ENCODE data around the gene USP44. TPM values are rescaled to one million over a fixed set of nuclear protein-coding genes. Genes with fewer than 3 reads are reported as not detected.

Gene USP44
- total and polyA plus RNA-seq, 2 of the 13 experiments (the other 11 are each of a cell fraction or from before 2014, with no cell fraction given): 0.05 to 0.07 TPM

DNA sequence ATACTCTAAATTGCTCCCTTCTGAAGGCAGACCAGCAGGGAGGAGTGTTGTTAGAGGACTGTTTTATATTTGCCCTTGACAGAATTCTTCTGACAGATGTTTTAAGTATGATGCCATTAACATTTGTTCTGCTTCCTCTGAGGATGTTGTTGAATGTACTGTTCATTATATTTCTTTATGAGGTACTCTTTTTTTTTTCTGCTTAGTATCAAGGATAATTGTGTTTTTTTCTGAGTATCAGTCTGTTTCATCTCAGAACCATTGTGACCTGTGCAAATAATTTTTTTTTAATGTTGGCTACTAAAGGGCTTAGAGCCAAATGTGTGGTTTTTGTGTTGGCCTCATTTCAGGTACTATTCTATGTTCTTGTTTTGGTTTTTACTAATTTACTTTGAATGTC is 66.8 kb downstream of the USP44 start:
- ATAC-seq (no peak), DNase-seq (ENCODE audit: low spot score) (no peak), FAIRE-seq (no peak)
- in situ Hi-C loops (cut with HindIII; ENCODE audit: extremely low pct_ligation_motif_present, low pct_unique_long_range_greater_than_20kb): no loop called here
- ChIA-PET CTCF (ENCODE audit: low intra/inter-chr PET ratio, low total read pairs) (no interaction called here), POLR2A (no interaction called here)
- Histone ChIP-seq H3K9ac (ENCODE audit: insufficient read depth, low read depth, low read length) (no peak overlapping the region), H3K9me3 (ENCODE audit: low read length) (no peaks in the 10 kb centered on the region), H4K20me1 (ENCODE audit: insufficient read depth, low read length) (peaks cover 3% of the 10 kb centered on the region; the same call in 1 of the 2 replicates), H3K27me3 (ENCODE audit: control insufficient read depth in 1 of 2, insufficient read depth in 2 of 2, low read length in 2 of 2) (no peaks in the 10 kb centered on the region), H3K4me2 (ENCODE audit: low read depth, low read length) (no peak overlapping the region), H3K4me1 (ENCODE audit: insufficient read depth, low read length) (peaks cover 7% of the 10 kb centered on the region; the same call in 1 of the 2 replicates), H3K79me2 (ENCODE audit: insufficient read depth, low read length) (peaks cover 37% of the 10 kb centered on the region), H3K36me3 (replicated peaks in 1 of 2; ENCODE audit: control insufficient read depth in 1 of 2, insufficient read depth in 2 of 2, low read length in 2 of 2) (peaks cover 3 to 56% of the 10 kb centered on the region in 2 experiments), H3K4me3 (replicated peaks in 1 of 3; ENCODE audit: insufficient read depth in 1 of 3, low read depth in 2 of 3, low read length in 3 of 3) (no peak overlapping the region), H2AFZ (ENCODE audit: low read length) (no peak overlapping the region), H3K27ac (ENCODE audit: extremely low read length, insufficient read depth, low read length) (no peak overlapping the region)
- intact Hi-C loops (cut with micrococcal nuclease; ENCODE audit: unreplicated experiment): no loop called here
- no TSS peak for BruUV-seq (replicated peaks)
- TF ChIP-seq, protein P1, sequence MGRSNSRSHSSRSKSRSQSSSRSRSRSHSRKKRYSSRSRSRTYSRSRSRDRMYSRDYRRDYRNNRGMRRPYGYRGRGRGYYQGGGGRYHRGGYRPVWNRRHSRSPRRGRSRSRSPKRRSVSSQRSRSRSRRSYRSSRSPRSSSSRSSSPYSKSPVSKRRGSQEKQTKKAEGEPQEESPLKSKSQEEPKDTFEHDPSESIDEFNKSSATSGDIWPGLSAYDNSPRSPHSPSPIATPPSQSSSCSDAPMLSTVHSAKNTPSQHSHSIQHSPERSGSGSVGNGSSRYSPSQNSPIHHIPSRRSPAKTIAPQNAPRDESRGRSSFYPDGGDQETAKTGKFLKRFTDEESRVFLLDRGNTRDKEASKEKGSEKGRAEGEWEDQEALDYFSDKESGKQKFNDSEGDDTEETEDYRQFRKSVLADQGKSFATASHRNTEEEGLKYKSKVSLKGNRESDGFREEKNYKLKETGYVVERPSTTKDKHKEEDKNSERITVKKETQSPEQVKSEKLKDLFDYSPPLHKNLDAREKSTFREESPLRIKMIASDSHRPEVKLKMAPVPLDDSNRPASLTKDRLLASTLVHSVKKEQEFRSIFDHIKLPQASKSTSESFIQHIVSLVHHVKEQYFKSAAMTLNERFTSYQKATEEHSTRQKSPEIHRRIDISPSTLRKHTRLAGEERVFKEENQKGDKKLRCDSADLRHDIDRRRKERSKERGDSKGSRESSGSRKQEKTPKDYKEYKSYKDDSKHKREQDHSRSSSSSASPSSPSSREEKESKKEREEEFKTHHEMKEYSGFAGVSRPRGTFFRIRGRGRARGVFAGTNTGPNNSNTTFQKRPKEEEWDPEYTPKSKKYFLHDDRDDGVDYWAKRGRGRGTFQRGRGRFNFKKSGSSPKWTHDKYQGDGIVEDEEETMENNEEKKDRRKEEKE (IDR thresholded peaks at IDR 0.05): no peak
- no peak for TF ChIP-seq BRD4 (CRISPR knock-in tag; IDR thresholded peaks at IDR 0.05)
- TF ChIP-seq ZNF607 (CRISPR knock-in tag; IDR thresholded peaks at IDR 0.05; ENCODE audit: borderline replicate concordance): no peak
- TF ChIP-seq, protein P2, sequence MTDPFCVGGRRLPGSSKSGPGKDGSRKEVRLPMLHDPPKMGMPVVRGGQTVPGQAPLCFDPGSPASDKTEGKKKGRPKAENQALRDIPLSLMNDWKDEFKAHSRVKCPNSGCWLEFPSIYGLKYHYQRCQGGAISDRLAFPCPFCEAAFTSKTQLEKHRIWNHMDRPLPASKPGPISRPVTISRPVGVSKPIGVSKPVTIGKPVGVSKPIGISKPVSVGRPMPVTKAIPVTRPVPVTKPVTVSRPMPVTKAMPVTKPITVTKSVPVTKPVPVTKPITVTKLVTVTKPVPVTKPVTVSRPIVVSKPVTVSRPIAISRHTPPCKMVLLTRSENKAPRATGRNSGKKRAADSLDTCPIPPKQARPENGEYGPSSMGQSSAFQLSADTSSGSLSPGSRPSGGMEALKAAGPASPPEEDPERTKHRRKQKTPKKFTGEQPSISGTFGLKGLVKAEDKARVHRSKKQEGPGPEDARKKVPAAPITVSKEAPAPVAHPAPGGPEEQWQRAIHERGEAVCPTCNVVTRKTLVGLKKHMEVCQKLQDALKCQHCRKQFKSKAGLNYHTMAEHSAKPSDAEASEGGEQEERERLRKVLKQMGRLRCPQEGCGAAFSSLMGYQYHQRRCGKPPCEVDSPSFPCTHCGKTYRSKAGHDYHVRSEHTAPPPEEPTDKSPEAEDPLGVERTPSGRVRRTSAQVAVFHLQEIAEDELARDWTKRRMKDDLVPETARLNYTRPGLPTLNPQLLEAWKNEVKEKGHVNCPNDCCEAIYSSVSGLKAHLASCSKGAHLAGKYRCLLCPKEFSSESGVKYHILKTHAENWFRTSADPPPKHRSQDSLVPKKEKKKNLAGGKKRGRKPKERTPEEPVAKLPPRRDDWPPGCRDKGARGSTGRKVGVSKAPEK (CRISPR knock-in tag; IDR thresholded peaks at IDR 0.05; ENCODE audit: borderline replicate concordance): no peak
- no peak for TF ChIP-seq ZBTB3 (CRISPR knock-in tag; IDR thresholded peaks at IDR 0.05; ENCODE audit: borderline replicate concordance, low read depth)
- TF ChIP-seq POGZ (CRISPR knock-in tag; IDR thresholded peaks at IDR 0.05): no peak
- no peak for TF ChIP-seq CENPT (CRISPR knock-in tag; IDR thresholded peaks at IDR 0.05; ENCODE audit: low read depth)
- TF ChIP-seq ZNF7 (CRISPR knock-in tag; IDR thresholded peaks at IDR 0.05): no peak
- TF ChIP-seq HOXD1 (CRISPR knock-in tag; IDR thresholded peaks at IDR 0.05): no peak
- TF ChIP-seq, protein P3, sequence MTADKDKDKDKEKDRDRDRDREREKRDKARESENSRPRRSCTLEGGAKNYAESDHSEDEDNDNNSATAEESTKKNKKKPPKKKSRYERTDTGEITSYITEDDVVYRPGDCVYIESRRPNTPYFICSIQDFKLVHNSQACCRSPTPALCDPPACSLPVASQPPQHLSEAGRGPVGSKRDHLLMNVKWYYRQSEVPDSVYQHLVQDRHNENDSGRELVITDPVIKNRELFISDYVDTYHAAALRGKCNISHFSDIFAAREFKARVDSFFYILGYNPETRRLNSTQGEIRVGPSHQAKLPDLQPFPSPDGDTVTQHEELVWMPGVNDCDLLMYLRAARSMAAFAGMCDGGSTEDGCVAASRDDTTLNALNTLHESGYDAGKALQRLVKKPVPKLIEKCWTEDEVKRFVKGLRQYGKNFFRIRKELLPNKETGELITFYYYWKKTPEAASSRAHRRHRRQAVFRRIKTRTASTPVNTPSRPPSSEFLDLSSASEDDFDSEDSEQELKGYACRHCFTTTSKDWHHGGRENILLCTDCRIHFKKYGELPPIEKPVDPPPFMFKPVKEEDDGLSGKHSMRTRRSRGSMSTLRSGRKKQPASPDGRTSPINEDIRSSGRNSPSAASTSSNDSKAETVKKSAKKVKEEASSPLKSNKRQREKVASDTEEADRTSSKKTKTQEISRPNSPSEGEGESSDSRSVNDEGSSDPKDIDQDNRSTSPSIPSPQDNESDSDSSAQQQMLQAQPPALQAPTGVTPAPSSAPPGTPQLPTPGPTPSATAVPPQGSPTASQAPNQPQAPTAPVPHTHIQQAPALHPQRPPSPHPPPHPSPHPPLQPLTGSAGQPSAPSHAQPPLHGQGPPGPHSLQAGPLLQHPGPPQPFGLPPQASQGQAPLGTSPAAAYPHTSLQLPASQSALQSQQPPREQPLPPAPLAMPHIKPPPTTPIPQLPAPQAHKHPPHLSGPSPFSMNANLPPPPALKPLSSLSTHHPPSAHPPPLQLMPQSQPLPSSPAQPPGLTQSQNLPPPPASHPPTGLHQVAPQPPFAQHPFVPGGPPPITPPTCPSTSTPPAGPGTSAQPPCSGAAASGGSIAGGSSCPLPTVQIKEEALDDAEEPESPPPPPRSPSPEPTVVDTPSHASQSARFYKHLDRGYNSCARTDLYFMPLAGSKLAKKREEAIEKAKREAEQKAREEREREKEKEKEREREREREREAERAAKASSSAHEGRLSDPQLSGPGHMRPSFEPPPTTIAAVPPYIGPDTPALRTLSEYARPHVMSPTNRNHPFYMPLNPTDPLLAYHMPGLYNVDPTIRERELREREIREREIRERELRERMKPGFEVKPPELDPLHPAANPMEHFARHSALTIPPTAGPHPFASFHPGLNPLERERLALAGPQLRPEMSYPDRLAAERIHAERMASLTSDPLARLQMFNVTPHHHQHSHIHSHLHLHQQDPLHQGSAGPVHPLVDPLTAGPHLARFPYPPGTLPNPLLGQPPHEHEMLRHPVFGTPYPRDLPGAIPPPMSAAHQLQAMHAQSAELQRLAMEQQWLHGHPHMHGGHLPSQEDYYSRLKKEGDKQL (CRISPR knock-in tag; IDR thresholded peaks at IDR 0.05; ENCODE audit: low read depth): no peak
- TF ChIP-seq NFYC (CRISPR knock-in tag; IDR thresholded peaks at IDR 0.05): no peak
- TF ChIP-seq, protein P4, sequence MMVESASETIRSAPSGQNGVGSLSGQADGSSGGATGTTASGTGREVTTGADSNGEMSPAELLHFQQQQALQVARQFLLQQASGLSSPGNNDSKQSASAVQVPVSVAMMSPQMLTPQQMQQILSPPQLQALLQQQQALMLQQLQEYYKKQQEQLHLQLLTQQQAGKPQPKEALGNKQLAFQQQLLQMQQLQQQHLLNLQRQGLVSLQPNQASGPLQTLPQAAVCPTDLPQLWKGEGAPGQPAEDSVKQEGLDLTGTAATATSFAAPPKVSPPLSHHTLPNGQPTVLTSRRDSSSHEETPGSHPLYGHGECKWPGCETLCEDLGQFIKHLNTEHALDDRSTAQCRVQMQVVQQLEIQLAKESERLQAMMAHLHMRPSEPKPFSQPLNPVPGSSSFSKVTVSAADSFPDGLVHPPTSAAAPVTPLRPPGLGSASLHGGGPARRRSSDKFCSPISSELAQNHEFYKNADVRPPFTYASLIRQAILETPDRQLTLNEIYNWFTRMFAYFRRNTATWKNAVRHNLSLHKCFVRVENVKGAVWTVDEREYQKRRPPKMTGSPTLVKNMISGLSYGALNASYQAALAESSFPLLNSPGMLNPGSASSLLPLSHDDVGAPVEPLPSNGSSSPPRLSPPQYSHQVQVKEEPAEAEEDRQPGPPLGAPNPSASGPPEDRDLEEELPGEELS (CRISPR knock-in tag; IDR thresholded peaks at IDR 0.05): no peak

Measured in HepG2 (cell line).